CD4-positive, alpha-beta T cell (primary cell): ENCODE results near the gene BDKRB2. TPM values are rescaled to one million over a fixed set of nuclear protein-coding genes. Genes with fewer than 3 reads are reported as not detected.

Source experiments
- ATAC-seq: fragments of 200-7000 bp; cut with Tn5 transposase; one replicate; pipeline ENCODE4 v1.10.0; 2022; ENCODE audit warnings: mild to moderate bottlenecking; ENCODE audit not compliant: poor library complexity
- CTCF ChIA-PET: fragments of 350-600 bp; sonication (Branson Sonifier 250); formaldehyde crosslinking; loops from one replicate; lab custom pipeline; 2021; ENCODE audit warnings: antibody characterized with exemption, inconsistent platforms; lab: Charles Lee
- POLR2A ChIA-PET: fragments of 350-600 bp; sonication (Branson Sonifier 250); formaldehyde crosslinking; loops from one replicate; lab custom pipeline; 2021; ENCODE audit warnings: antibody characterized with exemption, inconsistent platforms; lab: Charles Lee
- DNase-seq, 14 experiments: peaks; one replicate each; pipeline ENCODE4 v3.0.0-alpha.2; 2013 to 2020; ENCODE audit warnings: mixed read lengths in 2 of 14
- H3K27ac ChIP-seq, 2 donors: one replicate each; pipeline versions ENCODE4 v1.5.1 to v1.7.0; 2013; ENCODE audit warnings: low read length in 2 of 2, low read depth in 1 of 2, mild to moderate bottlenecking in 1 of 2
- H3K27me3 ChIP-seq, 2 experiments: 1 replicate in 1 of 2; 2 replicates in 1 of 2; pipeline versions ENCODE4 v1.6.1 to v1.7.0; 2013; ENCODE audit warnings: low read length in 2 of 2, control low read depth in 1 of 2, mild to moderate bottlenecking in 1 of 2, moderate library complexity in 1 of 2; ENCODE audit not compliant: insufficient read depth in 2 of 2, control insufficient read depth in 1 of 2
- H3K36me3 ChIP-seq: one replicate; pipeline ENCODE4 v1.6.1; 2013; ENCODE audit warnings: low read length, control low read depth; ENCODE audit not compliant: insufficient read depth
- H3K4me1 ChIP-seq: one replicate; pipeline ENCODE4 v1.6.1; 2013; ENCODE audit warnings: low read length, control low read depth; ENCODE audit not compliant: insufficient read depth
- H3K4me3 ChIP-seq: one replicate; pipeline ENCODE4 v1.5.1; 2013; ENCODE audit warnings: mild to moderate bottlenecking, low read length, moderate library complexity
- H3K9me3 ChIP-seq, 2 experiments: 1 replicate in 1 of 2; 2 replicates in 1 of 2; pipeline versions ENCODE4 v1.6.1 to v1.7.0; 2013; ENCODE audit warnings: low read length in 2 of 2, mild to moderate bottlenecking in 2 of 2, control low read depth in 1 of 2, moderate library complexity in 1 of 2; ENCODE audit not compliant: control insufficient read depth in 1 of 2, insufficient read depth in 1 of 2
- H3K27ac Mint-ChIP-seq: one replicate; pipeline ENCODE4 v1.8.0; 2020; ENCODE audit warnings: mixed read lengths
- H3K27me3 Mint-ChIP-seq: one replicate; pipeline ENCODE4 v1.8.0; 2021; ENCODE audit warnings: mixed read lengths
- H3K36me3 Mint-ChIP-seq: one replicate; pipeline ENCODE4 v1.8.0; 2021; ENCODE audit warnings: low read depth, mixed read lengths
- H3K4me1 Mint-ChIP-seq: one replicate; pipeline ENCODE4 v1.8.0; 2021; ENCODE audit warnings: low read depth, mixed read lengths
- H3K4me3 Mint-ChIP-seq: one replicate; pipeline ENCODE4 v1.8.0; 2020; ENCODE audit warnings: mild to moderate bottlenecking, mixed read lengths
- H3K9me3 Mint-ChIP-seq: one replicate; pipeline ENCODE4 v1.8.0; 2020; ENCODE audit warnings: mixed read lengths
- intact Hi-C, 2 experiments: fragments of 100-400 bp; cut with DNase I in 1 of 2; cut with micrococcal nuclease in 1 of 2; formaldehyde crosslinking; loops; one replicate each; pipeline versions ENCODE4 v1.15.1 to v1.9.0; 2023 to 2025; cut with DNase I, micrococcal nuclease
- total RNA-seq, 174 experiments: library from RNA in 2 of 174; stranded (reverse) in 2 of 174; gene quantifications; one replicate each; pipeline ENCODE4 v1.2.3 and lab custom pipeline; 2021 to 2026
- TF ChIP-seq, protein P1 (sequence below): fragments of 200-600 bp; IDR thresholded peaks from one replicate; pipeline ENCODE4 v1.8.0; 2022; ENCODE audit warnings: antibody characterized with exemption, mild to moderate bottlenecking

The BDKRB2 gene
- total RNA-seq, 2 experiments from 2014 or later, result not detected

DNA sequence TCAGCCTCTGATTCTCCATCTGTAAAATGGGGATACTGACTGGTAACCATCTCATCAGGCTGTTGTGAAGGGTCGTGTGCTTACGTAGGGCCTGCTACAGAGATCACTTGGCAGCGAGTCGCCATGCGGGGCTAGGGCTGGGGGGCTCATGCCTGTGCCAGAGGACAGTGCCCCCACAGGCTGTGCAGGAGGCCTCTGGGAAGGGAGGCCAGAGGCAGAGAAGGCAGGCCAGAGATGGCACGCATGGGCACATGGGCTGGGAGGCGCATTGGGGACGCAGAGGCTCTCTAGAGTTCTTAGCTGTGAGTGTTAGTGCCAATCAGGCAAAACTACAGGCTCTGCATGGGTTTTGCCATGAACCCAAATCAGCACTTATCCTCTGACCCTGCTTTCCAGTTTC, 3.5 kb upstream of the BDKRB2 start:
- Histone ChIP-seq H3K27ac (no peak overlapping the region), H3K9me3 (peaks cover 0 to 18% of the 10 kb centered on the region in 2 experiments), H3K36me3 (no peaks in the 10 kb centered on the region), H3K4me3 (no peak overlapping the region), H3K4me1 (peaks cover 7% of the 10 kb centered on the region), H3K27me3 (peaks cover 25 to 37% of the 10 kb centered on the region in 2 experiments)
- Mint-ChIP-seq H3K27ac (no peak overlapping the region), H3K27me3 (peaks cover 44% of the 10 kb centered on the region), H3K9me3 (no peaks in the 10 kb centered on the region), H3K4me1 (peaks cover 22% of the 10 kb centered on the region), H3K4me3 (no peak overlapping the region), H3K36me3 (no peaks in the 10 kb centered on the region)
- ChIA-PET POLR2A (no interaction called here), CTCF (no interaction called here)
- no peak for DNase-seq
- ATAC-seq, result no peak
- intact Hi-C loops, result no loop called here
- TF ChIP-seq, protein P1, sequence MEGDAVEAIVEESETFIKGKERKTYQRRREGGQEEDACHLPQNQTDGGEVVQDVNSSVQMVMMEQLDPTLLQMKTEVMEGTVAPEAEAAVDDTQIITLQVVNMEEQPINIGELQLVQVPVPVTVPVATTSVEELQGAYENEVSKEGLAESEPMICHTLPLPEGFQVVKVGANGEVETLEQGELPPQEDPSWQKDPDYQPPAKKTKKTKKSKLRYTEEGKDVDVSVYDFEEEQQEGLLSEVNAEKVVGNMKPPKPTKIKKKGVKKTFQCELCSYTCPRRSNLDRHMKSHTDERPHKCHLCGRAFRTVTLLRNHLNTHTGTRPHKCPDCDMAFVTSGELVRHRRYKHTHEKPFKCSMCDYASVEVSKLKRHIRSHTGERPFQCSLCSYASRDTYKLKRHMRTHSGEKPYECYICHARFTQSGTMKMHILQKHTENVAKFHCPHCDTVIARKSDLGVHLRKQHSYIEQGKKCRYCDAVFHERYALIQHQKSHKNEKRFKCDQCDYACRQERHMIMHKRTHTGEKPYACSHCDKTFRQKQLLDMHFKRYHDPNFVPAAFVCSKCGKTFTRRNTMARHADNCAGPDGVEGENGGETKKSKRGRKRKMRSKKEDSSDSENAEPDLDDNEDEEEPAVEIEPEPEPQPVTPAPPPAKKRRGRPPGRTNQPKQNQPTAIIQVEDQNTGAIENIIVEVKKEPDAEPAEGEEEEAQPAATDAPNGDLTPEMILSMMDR, result no peak

DNA sequence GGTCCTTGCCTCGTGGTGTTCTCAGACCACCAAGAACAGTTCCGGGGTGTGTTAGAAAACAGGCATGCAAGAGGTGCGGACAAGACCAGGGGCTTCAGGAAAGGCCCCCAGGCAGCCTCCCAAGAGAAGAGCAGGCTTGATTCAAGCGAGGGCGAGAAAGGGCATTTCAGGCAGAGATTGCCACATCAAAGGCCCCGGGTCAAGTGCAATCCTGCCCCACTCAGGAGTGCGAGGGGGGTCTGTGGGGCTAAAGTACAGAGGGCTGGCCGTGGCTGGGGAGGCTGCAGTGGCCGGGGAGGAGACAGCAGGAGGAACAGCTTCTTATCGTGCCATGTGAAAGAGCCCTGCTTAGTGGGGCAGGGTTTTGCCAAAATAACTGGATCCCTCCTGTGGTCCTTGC, 2.7 kb upstream of the BDKRB2 start:
- no peaks in the 10 kb centered on the region for H3K36me3 ChIP-seq
- Mint-ChIP-seq H3K27ac (no peak overlapping the region), H3K4me3 (no peak overlapping the region), H3K4me1 (peaks cover 15% of the 10 kb centered on the region), H3K9me3 (no peaks in the 10 kb centered on the region), H3K36me3 (no peaks in the 10 kb centered on the region), H3K27me3 (peaks cover 44% of the 10 kb centered on the region)
- H3K27ac ChIP-seq, result no peak overlapping the region
- intact Hi-C loops, result no loop called here
- ChIA-PET POLR2A (no interaction called here), CTCF (no interaction called here)
- DNase-seq, result no peak
- H3K27me3 ChIP-seq, result peaks cover 25 to 37% of the 10 kb centered on the region in 2 experiments
- TF ChIP-seq, protein P1, result no peak
- peaks cover 0 to 18% of the 10 kb centered on the region in 2 experiments for H3K9me3 ChIP-seq
- ATAC-seq, result no peak
- no peak overlapping the region for H3K4me3 ChIP-seq
- H3K4me1 ChIP-seq, result peaks cover 7% of the 10 kb centered on the region

DNA sequence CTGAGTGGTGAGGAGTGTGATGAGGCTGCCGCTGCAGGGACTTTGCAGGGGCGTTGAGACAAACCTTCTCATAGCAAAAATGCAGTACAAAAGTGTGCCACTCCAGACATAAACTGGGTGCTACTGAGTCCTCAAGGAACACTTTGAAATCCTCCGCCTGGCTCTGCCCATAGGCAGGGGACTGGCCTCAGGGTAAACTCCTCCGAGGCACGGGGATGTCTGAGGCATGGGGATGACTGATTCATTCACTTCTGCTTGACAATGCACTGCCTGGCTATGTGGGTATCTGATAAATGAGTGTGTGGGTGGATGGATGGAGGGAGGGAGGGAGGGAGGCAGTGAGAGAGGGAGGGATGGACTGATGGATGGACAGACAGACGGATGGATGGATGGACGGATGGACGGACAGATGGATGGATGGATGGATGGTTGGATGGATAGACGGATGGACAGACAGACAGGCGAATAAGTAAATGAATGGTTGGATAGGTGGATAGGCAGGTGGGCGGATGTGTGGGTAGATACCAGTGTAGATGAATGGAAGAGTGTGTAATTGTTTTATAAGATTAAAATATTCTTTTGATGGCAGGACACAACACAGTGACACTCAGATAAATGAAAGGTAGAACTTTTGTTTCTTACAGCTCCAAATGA, 2.1 kb upstream of the BDKRB2 start:
- Mint-ChIP-seq H3K27me3 (peaks cover 44% of the 10 kb centered on the region), H3K9me3 (no peaks in the 10 kb centered on the region)

More for the DNA sequence above, 2.1 kb upstream of the BDKRB2 start:
- no peaks in the 10 kb centered on the region for H3K36me3 ChIP-seq
- peaks cover 25 to 37% of the 10 kb centered on the region in 2 experiments for H3K27me3 ChIP-seq
- H3K4me1 ChIP-seq, result peaks cover 7% of the 10 kb centered on the region
- intact Hi-C loops, result no loop called here
- no peak overlapping the region for H3K4me3 Mint-ChIP-seq
- TF ChIP-seq, protein P1, result no peak
- ChIA-PET POLR2A (no interaction called here), CTCF (no interaction called here)
- no peak for ATAC-seq
- H3K9me3 ChIP-seq, result peaks cover 0 to 13% of the 10 kb centered on the region in 2 experiments
- H3K27ac Mint-ChIP-seq, result no peak overlapping the region
- no peak overlapping the region for H3K4me3 ChIP-seq
- H3K27ac ChIP-seq, result no peak overlapping the region
- H3K36me3 Mint-ChIP-seq, result no peaks in the 10 kb centered on the region
- peaks cover 15% of the 10 kb centered on the region for H3K4me1 Mint-ChIP-seq
- DNase-seq, result no peak
